Body of pancreas (tissue), 4 donors: ENCODE data around the gene GLG1. TPM values are rescaled to one million over a fixed set of nuclear protein-coding genes. Genes with fewer than 3 reads are reported as not detected.

ENCODE experiments used
- ATAC-seq: fragments of 150-250 bp; one replicate; pipeline ENCODE4 v1.9.1; 2016
- DNase-seq, 4 donors: peaks; one replicate each; pipeline ENCODE4 v3.0.0-alpha.2; 2019
- H3K27ac ChIP-seq, 4 donors: fragments of 200-600 bp; sonication (generic); 1 replicate in 3 of 4; 2 replicates in 1 of 4; pipeline versions ENCODE4 v1.5.1 to v1.6.1; 2016 to 2019; ENCODE audit warnings: mild to moderate bottlenecking in 1 of 4, mixed read lengths in 1 of 4, moderate library complexity in 1 of 4
- H3K27me3 ChIP-seq, 2 donors: fragments of 200-600 bp; sonication (generic); one replicate each; pipeline ENCODE4 v1.6.0; 2016; ENCODE audit warnings: mild to moderate bottlenecking in 1 of 2
- H3K36me3 ChIP-seq, 2 donors: fragments of 200-600 bp; sonication (generic); replicated peaks in 1 of 2; 2 replicates each; pipeline ENCODE4 v1.5.1; 2016; ENCODE audit warnings: low read depth in 2 of 2; ENCODE audit not compliant: insufficient read depth in 1 of 2
- H3K4me1 ChIP-seq: fragments of 200-600 bp; sonication (generic); one replicate; pipeline ENCODE4 v1.6.0; 2016
- H3K4me3 ChIP-seq, 2 donors: fragments of 200-600 bp; sonication (generic); 1 replicate in 1 of 2; 2 replicates in 1 of 2; pipeline ENCODE4 v1.5.1; 2016 to 2019
- H3K9me3 ChIP-seq, 3 donors: fragments of 200-600 bp; sonication (generic); 1 replicate in 2 of 3; 2 replicates in 1 of 3; pipeline ENCODE4 v1.5.1; 2016
- POLR2A ChIP-seq, 3 donors: fragments of 450-650 bp; IDR thresholded peaks; one replicate each; pipeline ENCODE4 v1.6.1; 2016; ENCODE audit warnings: antibody characterized with exemption in 3 of 3, mild to moderate bottlenecking in 2 of 3
- WGBS, 2 donors: methylation state at CpG; one replicate each; pipeline ENCODE4 v1.1.5; 2017; 5-methylcytosine and 5-hydroxymethylcytosine counted together
- intact Hi-C: fragments of 100-400 bp; cut with DNase I; formaldehyde crosslinking; loops from one replicate; pipeline ENCODE4 v1.15.1; 2023
- total RNA-seq, 2 donors: library from RNA; depleted of rRNA; stranded (reverse); fragments of >200 nt; gene quantifications; one replicate each; pipeline ENCODE4 v1.1.0, GENCODE V29; 2016
- TF ChIP-seq, protein P1 (sequence below), 7 experiments: fragments of 450-650 bp in 4 of 7; fragments of 200-600 bp in 3 of 7; sonication (generic) in 3 of 7; IDR thresholded peaks; one replicate each; pipeline ENCODE4 v1.5.1; 2016 to 2019; ENCODE audit warnings: antibody characterized with exemption in 7 of 7

Gene GLG1
- total RNA-seq, 2 donors from 2014 or later = 103 to 144 TPM

GRCh38 chr16:74511961-74512360 lies 95.0 kb downstream of the GLG1 start:
- intact Hi-C loops = no loop called here
- Histone ChIP-seq H3K27me3 (no peaks in the 10 kb centered on the region), H3K27ac (no peak overlapping the region), H3K9me3 (no peaks in the 10 kb centered on the region), H3K4me1 (no peaks in the 10 kb centered on the region), H3K36me3 (no peaks in the 10 kb centered on the region), H3K4me3 (no peak overlapping the region)
- ATAC-seq = no peak
- TF ChIP-seq, protein P1, sequence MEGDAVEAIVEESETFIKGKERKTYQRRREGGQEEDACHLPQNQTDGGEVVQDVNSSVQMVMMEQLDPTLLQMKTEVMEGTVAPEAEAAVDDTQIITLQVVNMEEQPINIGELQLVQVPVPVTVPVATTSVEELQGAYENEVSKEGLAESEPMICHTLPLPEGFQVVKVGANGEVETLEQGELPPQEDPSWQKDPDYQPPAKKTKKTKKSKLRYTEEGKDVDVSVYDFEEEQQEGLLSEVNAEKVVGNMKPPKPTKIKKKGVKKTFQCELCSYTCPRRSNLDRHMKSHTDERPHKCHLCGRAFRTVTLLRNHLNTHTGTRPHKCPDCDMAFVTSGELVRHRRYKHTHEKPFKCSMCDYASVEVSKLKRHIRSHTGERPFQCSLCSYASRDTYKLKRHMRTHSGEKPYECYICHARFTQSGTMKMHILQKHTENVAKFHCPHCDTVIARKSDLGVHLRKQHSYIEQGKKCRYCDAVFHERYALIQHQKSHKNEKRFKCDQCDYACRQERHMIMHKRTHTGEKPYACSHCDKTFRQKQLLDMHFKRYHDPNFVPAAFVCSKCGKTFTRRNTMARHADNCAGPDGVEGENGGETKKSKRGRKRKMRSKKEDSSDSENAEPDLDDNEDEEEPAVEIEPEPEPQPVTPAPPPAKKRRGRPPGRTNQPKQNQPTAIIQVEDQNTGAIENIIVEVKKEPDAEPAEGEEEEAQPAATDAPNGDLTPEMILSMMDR (IDR thresholded peaks at IDR 0.05) = no peak
- TF ChIP-seq POLR2A (IDR thresholded peaks at IDR 0.05) = no peak
- 84 to 85% methylated on average over 8 to 9 of the region's 9 CpGs for WGBS, 2 donors
- DNase-seq = no peak

DNA sequence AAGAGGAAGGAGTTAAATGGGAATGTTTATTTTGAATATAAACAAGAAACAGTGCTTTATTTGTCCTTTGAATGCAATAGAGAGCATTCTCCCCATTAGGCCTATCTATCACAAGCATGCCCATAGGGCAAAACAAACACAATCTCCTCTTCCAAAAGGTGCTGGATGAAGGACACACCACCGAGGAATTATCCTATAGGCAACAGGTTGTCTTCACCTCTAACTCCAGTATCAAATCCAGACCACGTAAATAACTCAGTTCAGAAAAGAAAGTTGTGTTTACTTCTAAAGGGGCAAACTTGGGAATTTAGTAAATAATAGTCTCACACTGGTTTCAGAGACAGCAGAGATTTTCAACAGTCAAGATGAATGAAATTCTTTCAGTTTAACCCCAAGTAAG lies 101.9 kb downstream of the GLG1 start:
- intact Hi-C loops = no loop called here
- no peak for DNase-seq
- no peak for TF ChIP-seq POLR2A (IDR thresholded peaks at IDR 0.05)
- TF ChIP-seq, protein P1 (IDR thresholded peaks at IDR 0.05) = no peak
- no peak for ATAC-seq
- WGBS, 2 donors = 62 to 73% methylated on average over 2 of the region's 2 CpGs
- Histone ChIP-seq H3K27ac (no peak overlapping the region), H3K36me3 (peaks cover 0 to 2% of the 10 kb centered on the region in 2 donors), H3K27me3 (no peaks in the 10 kb centered on the region), H3K4me3 (no peak overlapping the region), H3K4me1 (peaks cover 12% of the 10 kb centered on the region), H3K9me3 (no peaks in the 10 kb centered on the region)

DNA sequence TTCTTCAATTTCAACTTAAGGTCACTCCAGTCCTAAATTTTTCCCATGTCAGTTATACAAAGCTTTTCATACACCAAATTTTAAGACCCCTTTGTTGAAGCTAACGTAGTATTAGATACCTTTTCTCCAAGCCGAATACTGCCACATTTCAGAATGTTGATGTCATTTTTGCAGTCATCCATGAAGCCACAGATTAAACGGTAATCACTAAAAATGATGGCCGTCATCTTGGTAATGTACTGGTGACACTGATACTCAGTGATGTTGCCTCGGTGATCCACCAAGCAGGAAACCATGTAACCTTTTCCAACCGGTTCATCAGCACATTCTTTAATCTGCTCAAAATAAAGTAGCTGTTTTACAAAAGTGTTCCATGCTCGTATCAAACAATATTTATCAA lies 103.5 kb downstream of the GLG1 start:
- intact Hi-C loops = no loop called here
- Histone ChIP-seq H3K27ac (no peak overlapping the region), H3K9me3 (no peaks in the 10 kb centered on the region), H3K4me1 (peaks cover 12% of the 10 kb centered on the region), H3K27me3 (no peaks in the 10 kb centered on the region), H3K4me3 (no peak overlapping the region), H3K36me3 (peaks cover 0 to 2% of the 10 kb centered on the region in 2 donors)
- TF ChIP-seq, protein P1 (IDR thresholded peaks at IDR 0.05) = no peak
- no peak for TF ChIP-seq POLR2A (IDR thresholded peaks at IDR 0.05)
- ATAC-seq (no peak), DNase-seq (no peak)
- 86 to 92% methylated on average over 7 of the region's 7 CpGs for WGBS, 2 donors

DNA sequence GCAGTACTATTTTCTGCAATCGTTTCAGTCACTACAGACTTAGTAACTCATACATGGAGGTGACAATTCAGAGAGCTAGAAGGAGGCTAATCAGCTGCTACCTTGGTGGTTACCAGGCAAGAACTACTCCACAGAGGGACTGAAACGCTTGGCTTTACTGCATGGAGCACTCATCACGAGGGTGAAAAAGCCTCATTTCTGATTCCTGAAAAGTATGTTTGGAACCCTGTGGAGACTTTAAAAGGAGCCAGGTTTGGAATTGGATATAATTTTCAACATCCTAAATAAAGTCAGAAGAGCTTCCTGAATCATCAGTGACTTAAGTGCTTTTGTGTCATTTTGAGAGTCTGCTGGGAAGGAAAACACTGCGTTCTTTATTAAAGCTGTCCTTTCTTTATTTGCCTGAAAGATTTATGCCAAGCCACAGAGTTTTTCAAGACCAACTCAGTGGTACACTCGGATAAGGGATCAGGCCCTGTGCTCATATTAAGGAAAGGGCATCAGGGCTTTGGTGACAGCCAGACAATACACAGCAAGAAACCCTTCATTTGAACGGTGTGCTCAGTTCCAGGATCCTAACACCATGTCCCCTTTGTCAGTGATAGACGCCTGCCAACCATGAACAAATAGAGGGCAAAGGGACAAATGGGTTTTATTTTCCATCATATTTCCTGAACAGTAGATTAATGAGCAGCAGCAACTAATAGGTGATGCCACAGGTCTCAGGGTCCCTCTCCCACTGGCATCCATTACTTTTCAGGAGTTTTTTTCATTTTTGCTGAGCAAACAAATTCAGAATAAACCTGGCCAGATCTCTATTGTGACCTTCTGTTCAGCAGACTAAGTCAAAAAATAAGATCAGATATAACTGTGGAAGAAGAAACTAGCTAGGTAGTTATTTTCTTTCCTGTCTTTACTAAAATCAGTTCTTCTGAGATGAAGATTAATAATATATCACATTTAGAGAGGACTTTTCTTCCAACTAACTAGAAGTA lies 105.1 kb downstream of the GLG1 start:
- peaks cover 12% of the 10 kb centered on the region for H3K4me1 ChIP-seq
- H3K36me3 ChIP-seq = peaks cover 0 to 2% of the 10 kb centered on the region in 2 donors
- H3K9me3 ChIP-seq = no peaks in the 10 kb centered on the region
- no peaks in the 10 kb centered on the region for H3K27me3 ChIP-seq
- no peak overlapping the region for H3K4me3 ChIP-seq
- 44 to 64% methylated on average over 6 to 7 of the region's 7 CpGs for WGBS, 2 donors
- ATAC-seq (no peak), DNase-seq (no peak)
- TF ChIP-seq POLR2A (IDR thresholded peaks at IDR 0.05) = no peak
- TF ChIP-seq, protein P1 (IDR thresholded peaks at IDR 0.05) = no peak
- peak overlapping the region in 1 of 4 donors; percentile 12 for H3K27ac ChIP-seq
- intact Hi-C loops = no loop called here
